ENCODE results near the gene METTL3. TPM values are rescaled to one million over a fixed set of nuclear protein-coding genes. Genes with fewer than 3 reads are reported as not detected.

Gene METTL3
- polyA plus RNA-seq, 4 donors: 12.3 to 47.4 (median 19.9) TPM

DNA sequence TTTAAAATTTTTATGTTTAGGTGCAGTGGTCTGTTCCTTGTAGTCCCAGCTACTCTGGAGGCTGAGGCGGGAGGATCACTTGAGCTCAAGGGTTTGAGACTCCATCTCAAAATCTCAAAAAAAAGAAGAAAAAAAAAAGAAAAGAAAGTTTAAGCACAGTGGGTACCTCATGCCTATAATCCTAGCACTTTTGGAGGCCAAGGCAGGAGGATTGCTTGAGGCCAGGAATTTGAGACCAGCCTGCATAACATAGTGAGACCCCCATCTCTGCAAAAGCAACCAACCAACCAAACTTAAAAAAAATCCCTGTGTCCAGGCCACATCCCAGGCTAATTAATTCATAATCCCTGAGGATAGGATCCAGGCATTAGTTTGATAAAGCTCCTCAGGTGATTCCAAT lies 18.4 kb upstream of the METTL3 start:
- H3K36me3 ChIP-seq (ENCODE audit: control insufficient read depth in 3 of 3, insufficient read depth in 2 of 3, low read depth in 1 of 3, low read length in 3 of 3): peaks cover 0 to 4% (median 0%) of the 10 kb centered on the region in 3 donors
- H3K4me3 ChIP-seq (ENCODE audit: low read depth in 1 of 3, low read length in 3 of 3): no peak overlapping the region
- H3K27me3 ChIP-seq (ENCODE audit: control insufficient read depth in 3 of 3, insufficient read depth in 3 of 3, low read length in 3 of 3): no peaks in the 10 kb centered on the region
- no peaks in the 10 kb centered on the region for H3K9me3 ChIP-seq (ENCODE audit: control insufficient read depth in 2 of 2, insufficient read depth in 1 of 2, low read depth in 1 of 2, low read length in 1 of 2)
- no peak for FAIRE-seq
- DNase-seq: no peak
- WGBS, 3 donors: 91 to 100% (median 93%) methylated on average over 1 of the region's 1 CpG
- H3K27ac ChIP-seq (ENCODE audit: low read depth in 1 of 3, low read length in 2 of 3): no peak overlapping the region
- peaks cover 0 to 12% (median 0%) of the 10 kb centered on the region in 3 donors for H3K4me1 ChIP-seq (ENCODE audit: control insufficient read depth in 3 of 3, insufficient read depth in 2 of 3, low read depth in 1 of 3, low read length in 2 of 3)

DNA sequence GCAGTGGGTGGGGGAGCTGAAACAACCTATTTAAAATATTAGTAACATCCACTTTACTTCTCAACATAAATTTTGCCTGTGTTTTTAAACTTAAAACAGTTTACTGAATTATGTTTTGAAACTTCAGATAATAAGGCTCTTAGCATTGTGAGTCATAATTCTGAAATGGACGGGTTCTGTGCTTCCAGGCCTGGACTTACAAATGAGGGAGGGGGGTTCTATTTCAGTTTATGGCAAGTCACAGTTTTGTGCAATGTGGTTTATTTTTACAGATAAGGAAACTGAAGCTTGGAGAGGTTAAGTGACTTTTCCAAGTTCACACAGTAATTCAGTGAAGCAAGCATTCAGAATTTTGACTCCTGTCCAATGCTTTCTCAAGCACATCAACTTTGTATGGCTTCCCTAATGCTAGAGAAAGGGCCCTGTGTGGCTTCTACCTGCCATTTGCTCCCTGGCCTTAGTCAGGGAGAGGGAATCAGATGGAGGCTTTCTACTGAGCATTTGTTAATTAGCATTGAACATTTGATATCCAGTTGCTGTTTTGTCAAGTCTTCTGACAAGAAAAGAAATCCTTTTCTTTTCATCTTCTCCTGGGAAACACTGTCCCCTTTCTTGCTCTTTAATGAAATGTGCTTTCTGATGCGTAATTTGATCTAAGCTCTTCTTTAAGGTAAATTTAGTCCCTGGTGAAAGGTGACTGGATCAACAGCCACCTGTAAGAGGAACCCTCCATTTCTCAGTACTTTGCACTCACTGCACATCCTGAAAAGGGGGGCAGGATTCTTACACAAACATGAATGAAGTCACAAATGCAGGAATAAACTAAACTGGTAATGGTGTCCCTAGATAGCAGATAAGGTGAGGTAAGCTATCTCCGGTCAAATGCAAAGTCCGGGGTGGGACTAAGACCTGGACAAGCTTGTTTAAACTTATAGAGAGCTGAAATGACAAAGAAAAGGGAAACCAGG lies 17.5 kb upstream of the METTL3 start:
- FAIRE-seq: no peak
- 51 to 64% (median 53%) methylated on average over 4 of the region's 4 CpGs for WGBS, 3 donors

DNA sequence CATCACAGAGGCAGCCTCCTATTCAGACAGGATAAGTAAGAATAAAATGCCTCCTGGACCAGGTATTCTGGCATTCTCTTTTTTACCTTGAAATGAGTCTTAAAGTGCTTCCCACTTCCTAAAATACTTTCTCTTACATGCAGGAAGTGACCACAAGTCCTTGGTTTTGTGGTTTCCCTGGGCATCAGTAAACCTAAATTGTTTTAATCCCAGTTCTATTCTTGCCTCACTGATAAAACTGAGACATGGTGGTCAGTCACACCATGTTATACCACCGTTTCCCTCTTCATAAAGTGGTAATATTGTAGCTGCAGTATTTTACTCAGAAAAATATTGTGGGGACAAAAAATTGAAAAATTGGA lies 16.2 kb upstream of the METTL3 start:
- peaks cover 0 to 23% (median 0%) of the 10 kb centered on the region in 3 donors for H3K36me3 ChIP-seq (ENCODE audit: control insufficient read depth in 3 of 3, insufficient read depth in 2 of 3, low read depth in 1 of 3, low read length in 3 of 3)
- H3K27ac ChIP-seq (ENCODE audit: low read depth in 1 of 3, low read length in 2 of 3): no peak overlapping the region
- DNase-seq (no peak), FAIRE-seq (no peak)
- no peak overlapping the region for H3K4me3 ChIP-seq (ENCODE audit: low read depth in 1 of 3, low read length in 3 of 3)
- peaks cover 0 to 12% (median 0%) of the 10 kb centered on the region in 3 donors for H3K4me1 ChIP-seq (ENCODE audit: control insufficient read depth in 3 of 3, insufficient read depth in 2 of 3, low read depth in 1 of 3, low read length in 2 of 3)
- no peaks in the 10 kb centered on the region for H3K9me3 ChIP-seq (ENCODE audit: control insufficient read depth in 2 of 2, insufficient read depth in 1 of 2, low read depth in 1 of 2, low read length in 1 of 2)
- no peaks in the 10 kb centered on the region for H3K27me3 ChIP-seq (ENCODE audit: control insufficient read depth in 3 of 3, insufficient read depth in 3 of 3, low read length in 3 of 3)
- WGBS, 3 donors: 60 to 70% (median 66%) methylated on average over 1 of the region's 1 CpG

More for the DNA sequence above, 17.5 kb upstream of the METTL3 start:
- H3K4me1 ChIP-seq (ENCODE audit: control insufficient read depth in 3 of 3, insufficient read depth in 2 of 3, low read depth in 1 of 3, low read length in 2 of 3): peaks cover 0 to 12% (median 0%) of the 10 kb centered on the region in 3 donors
- no peaks in the 10 kb centered on the region for H3K9me3 ChIP-seq (ENCODE audit: control insufficient read depth in 2 of 2, insufficient read depth in 1 of 2, low read depth in 1 of 2, low read length in 1 of 2)
- H3K4me3 ChIP-seq (ENCODE audit: low read depth in 1 of 3, low read length in 3 of 3): no peak overlapping the region
- H3K36me3 ChIP-seq (ENCODE audit: control insufficient read depth in 3 of 3, insufficient read depth in 2 of 3, low read depth in 1 of 3, low read length in 3 of 3): peaks cover 0 to 12% (median 0%) of the 10 kb centered on the region in 3 donors
- no peak overlapping the region for H3K27ac ChIP-seq (ENCODE audit: low read depth in 1 of 3, low read length in 2 of 3)
- DNase-seq: peak in 1 of 2 donors; percentile 49
- no peaks in the 10 kb centered on the region for H3K27me3 ChIP-seq (ENCODE audit: control insufficient read depth in 3 of 3, insufficient read depth in 3 of 3, low read length in 3 of 3)

DNA sequence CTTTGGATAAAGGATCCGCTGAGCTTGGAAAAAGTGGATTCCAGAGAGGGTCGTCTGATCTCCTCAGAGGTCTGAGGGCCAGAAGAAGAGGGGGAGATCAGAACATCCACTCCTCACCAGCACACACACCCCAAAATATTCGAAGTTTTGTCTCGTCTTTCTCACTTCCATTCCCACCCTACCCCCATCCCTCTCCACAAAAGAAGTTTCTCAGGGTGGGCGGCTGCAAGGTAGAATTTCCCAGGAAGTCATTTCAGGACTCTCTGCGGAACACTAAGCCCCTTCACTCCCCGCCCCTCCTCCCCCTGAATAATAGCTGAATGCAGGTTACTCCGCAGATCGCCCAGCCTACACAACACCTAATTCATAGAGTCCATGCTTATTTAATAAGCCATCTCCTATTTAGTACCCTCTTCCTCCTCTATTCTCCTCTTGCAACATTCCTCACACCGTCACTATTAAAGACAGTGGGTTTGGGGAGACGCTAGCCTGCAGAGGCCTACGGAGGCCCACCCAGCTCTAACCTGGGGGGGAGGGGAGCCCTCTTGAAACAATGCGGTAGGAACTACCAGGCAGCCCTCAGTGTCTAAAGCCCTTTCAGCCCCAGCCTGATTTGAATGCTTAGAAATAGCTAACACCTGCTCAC lies 15.7 kb upstream of the METTL3 start:
- WGBS, 3 donors: 20 to 35% (median 21%) methylated on average over 13 of the region's 13 CpGs
- Histone ChIP-seq H3K27me3 (ENCODE audit: control insufficient read depth in 3 of 3, insufficient read depth in 3 of 3, low read length in 3 of 3) (no peaks in the 10 kb centered on the region), H3K4me3 (ENCODE audit: low read depth in 1 of 3, low read length in 3 of 3) (peak overlapping the region in 2 of 3 donors; percentile 44 to 70), H3K9me3 (ENCODE audit: control insufficient read depth in 2 of 2, insufficient read depth in 1 of 2, low read depth in 1 of 2, low read length in 1 of 2) (no peaks in the 10 kb centered on the region), H3K4me1 (ENCODE audit: control insufficient read depth in 3 of 3, insufficient read depth in 2 of 3, low read depth in 1 of 3, low read length in 2 of 3) (peaks cover 0 to 12% (median 0%) of the 10 kb centered on the region in 3 donors), H3K36me3 (ENCODE audit: control insufficient read depth in 3 of 3, insufficient read depth in 2 of 3, low read depth in 1 of 3, low read length in 3 of 3) (peaks cover 0 to 26% (median 0%) of the 10 kb centered on the region in 3 donors), H3K27ac (ENCODE audit: low read depth in 1 of 3, low read length in 2 of 3) (peak overlapping the region in 1 of 3 donors; percentile 18)
- FAIRE-seq: no peak
- peak in 1 of 2 donors; percentile 20 for DNase-seq

DNA sequence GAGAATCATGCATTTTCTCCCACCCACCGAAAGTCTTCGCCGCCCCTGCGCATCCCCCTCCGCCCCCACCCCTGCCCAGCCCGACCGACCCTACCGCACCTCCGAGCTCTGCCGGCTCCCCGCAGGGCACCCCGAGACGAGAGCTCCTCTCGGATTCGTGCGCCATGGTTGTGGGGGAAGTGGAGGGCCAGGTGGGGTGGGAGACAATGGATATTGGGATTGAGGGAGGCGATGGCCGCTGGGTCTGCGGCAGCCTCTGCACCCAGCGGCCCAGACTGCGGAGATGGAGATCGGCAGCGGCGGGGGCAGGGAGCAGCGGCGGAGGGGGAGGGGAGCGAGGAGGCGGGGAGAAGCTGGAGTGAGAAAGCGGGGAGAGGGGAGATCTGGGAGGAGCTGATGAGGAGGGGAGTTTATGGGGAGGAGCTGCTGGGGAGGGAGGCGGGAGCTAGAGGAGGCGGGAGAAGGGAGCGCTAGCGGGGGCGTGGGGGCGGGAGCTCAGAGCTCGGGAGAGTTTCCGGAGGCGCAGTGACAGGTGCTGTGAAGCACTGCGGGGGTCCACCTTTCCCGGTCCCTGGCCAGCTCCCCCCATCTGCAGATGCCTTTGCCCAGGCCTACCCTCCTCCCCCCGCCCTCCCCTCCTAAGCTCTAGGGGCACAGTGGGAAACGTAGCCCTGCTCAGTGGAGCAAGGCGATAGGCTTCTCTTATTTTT lies 15.0 kb upstream of the METTL3 start, which contains the start of gene SALL2:
Gene SALL2, minus strand, starts transcription at position 385 of the 710 bp plus-strand sequence. Its CDS starts 219 bp downstream, at position 166.
- H3K27ac ChIP-seq (ENCODE audit: low read depth in 1 of 3, low read length in 2 of 3): peak within 1 kb of the TSS in 2 of 3 donors; percentile 18 to 61
- peak; percentile 27 to 78 for DNase-seq
- H3K9me3 ChIP-seq (ENCODE audit: control insufficient read depth in 2 of 2, insufficient read depth in 1 of 2, low read depth in 1 of 2, low read length in 1 of 2): no peaks in the 10 kb centered on the region
- H3K27me3 ChIP-seq (ENCODE audit: control insufficient read depth in 3 of 3, insufficient read depth in 3 of 3, low read length in 3 of 3): no peaks in the 10 kb centered on the region
- H3K4me3 ChIP-seq (ENCODE audit: low read depth in 1 of 3, low read length in 3 of 3): peak within 1 kb of the TSS; percentile 44 to 70 (median 56)
- 1 to 2% (median 1%) methylated on average over 36 to 43 of the region's 43 CpGs for WGBS, 3 donors
- no peak for FAIRE-seq
- H3K36me3 ChIP-seq (ENCODE audit: control insufficient read depth in 3 of 3, insufficient read depth in 2 of 3, low read depth in 1 of 3, low read length in 3 of 3): peaks cover 0 to 26% (median 0%) of the 10 kb centered on the region in 3 donors
- peaks cover 0 to 12% (median 0%) of the 10 kb centered on the region in 3 donors for H3K4me1 ChIP-seq (ENCODE audit: control insufficient read depth in 3 of 3, insufficient read depth in 2 of 3, low read depth in 1 of 3, low read length in 2 of 3)

DNA sequence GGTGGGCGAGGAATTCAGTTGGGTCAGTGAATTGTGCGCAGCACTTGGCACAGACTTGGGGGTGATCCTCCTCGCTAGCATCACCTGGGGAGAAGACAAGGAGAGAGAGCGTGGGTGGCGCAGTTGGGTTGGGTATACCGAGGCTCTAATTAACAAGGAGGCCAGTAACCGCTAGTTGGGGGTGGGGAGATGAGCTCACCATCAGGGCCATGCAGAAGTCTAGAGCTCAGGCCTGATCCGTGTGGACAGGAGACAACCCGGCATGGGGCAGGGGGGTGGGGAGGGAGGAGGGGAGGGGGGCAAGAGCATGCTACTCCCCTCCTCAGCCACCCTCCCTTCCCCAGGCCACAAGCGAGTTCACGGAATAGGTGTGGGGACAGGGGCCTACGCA lies 14.4 kb upstream of the METTL3 start:
- FAIRE-seq: no peak
- Histone ChIP-seq H3K27ac (ENCODE audit: low read depth in 1 of 3, low read length in 2 of 3) (no peak overlapping the region), H3K4me1 (ENCODE audit: control insufficient read depth in 3 of 3, insufficient read depth in 2 of 3, low read depth in 1 of 3, low read length in 2 of 3) (peaks cover 0 to 12% (median 0%) of the 10 kb centered on the region in 3 donors), H3K27me3 (ENCODE audit: control insufficient read depth in 3 of 3, insufficient read depth in 3 of 3, low read length in 3 of 3) (no peaks in the 10 kb centered on the region), H3K36me3 (ENCODE audit: control insufficient read depth in 3 of 3, insufficient read depth in 2 of 3, low read depth in 1 of 3, low read length in 3 of 3) (peaks cover 0 to 26% (median 0%) of the 10 kb centered on the region in 3 donors), H3K4me3 (ENCODE audit: low read depth in 1 of 3, low read length in 3 of 3) (peak overlapping the region; percentile 44 to 70 (median 56)), H3K9me3 (ENCODE audit: control insufficient read depth in 2 of 2, insufficient read depth in 1 of 2, low read depth in 1 of 2, low read length in 1 of 2) (no peaks in the 10 kb centered on the region)
- WGBS, 3 donors: 33 to 77% (median 57%) methylated on average over 7 to 11 of the region's 12 CpGs
- DNase-seq: peak in 1 of 2 donors; percentile 27

DNA sequence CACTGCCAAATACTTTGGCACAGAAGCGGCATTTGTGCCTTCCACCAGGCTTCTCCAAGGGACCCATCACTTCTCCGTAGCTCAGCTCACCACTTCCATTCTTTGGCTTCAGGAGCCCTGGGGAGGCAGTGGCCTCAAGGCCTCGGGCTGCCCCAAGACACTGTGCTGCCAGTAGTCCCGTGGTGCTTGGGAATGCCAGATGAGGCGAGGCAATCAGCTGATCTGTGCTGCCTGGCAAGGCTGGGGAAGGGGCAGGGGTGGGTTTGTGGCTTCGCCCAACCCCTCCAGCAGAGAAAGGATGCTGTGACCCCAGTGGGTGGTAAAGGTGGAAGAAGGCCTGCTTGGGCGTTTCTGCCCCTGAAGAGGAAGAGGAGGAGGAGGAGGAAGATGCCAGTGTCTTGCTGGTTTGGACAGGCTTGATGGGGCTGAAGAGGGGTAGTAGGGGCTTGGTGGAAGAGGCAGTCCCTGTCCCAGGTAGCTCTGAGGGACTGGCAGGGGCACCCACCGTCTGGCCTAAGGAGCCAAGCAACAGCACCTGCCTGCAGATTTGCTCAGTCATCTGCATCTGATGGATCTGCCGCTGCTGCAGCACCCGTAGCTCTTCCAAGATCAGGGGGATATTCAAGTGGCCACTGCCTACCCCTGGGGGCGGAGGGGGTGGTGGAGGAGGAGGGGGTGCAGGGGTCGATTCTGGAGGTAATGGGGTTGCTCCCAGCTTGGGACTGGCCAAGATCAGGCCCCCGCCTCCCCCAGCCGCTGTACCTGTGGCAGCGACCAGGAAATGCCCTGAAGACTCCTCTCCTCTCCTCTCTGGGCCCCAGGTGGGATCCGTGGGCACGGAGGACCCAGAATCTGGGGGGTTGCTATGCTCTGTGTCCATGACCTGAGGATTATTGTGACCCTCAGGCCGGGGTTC lies 13.7 kb upstream of the METTL3 start:
- Histone ChIP-seq H3K36me3 (ENCODE audit: control insufficient read depth in 3 of 3, insufficient read depth in 2 of 3, low read depth in 1 of 3, low read length in 3 of 3) (peaks cover 0 to 26% (median 0%) of the 10 kb centered on the region in 3 donors), H3K4me1 (ENCODE audit: control insufficient read depth in 3 of 3, insufficient read depth in 2 of 3, low read depth in 1 of 3, low read length in 2 of 3) (peaks cover 0 to 12% (median 0%) of the 10 kb centered on the region in 3 donors), H3K9me3 (ENCODE audit: control insufficient read depth in 2 of 2, insufficient read depth in 1 of 2, low read depth in 1 of 2, low read length in 1 of 2) (no peaks in the 10 kb centered on the region), H3K27ac (ENCODE audit: low read depth in 1 of 3, low read length in 2 of 3) (no peak overlapping the region), H3K4me3 (ENCODE audit: low read depth in 1 of 3, low read length in 3 of 3) (peak overlapping the region in 1 of 3 donors; percentile 70), H3K27me3 (ENCODE audit: control insufficient read depth in 3 of 3, insufficient read depth in 3 of 3, low read length in 3 of 3) (no peaks in the 10 kb centered on the region)
- 84 to 85% (median 84%) methylated on average over 15 to 18 of the region's 18 CpGs for WGBS, 3 donors
- FAIRE-seq: no peak
- no peak for DNase-seq
